GM21360 (cell line): ENCODE data around the gene KCTD13.
"Not testable (repeated sequence)": the region's sequence is repeated elsewhere in the genome, so short reads cannot be mapped to it uniquely, and the experiment has no call there.

ENCODE experiments used
- ATAC-seq: cut with Tn5 transposase; IDR thresholded peaks from one replicate; pipeline ENCODE4 v1.9.1; 2021; ENCODE audit warnings: mild to moderate bottlenecking, moderate library complexity; ENCODE audit not compliant: unreplicated experiment

The KCTD13 gene

GRCh38 chr16:29947897-29948296 is 21.9 kb upstream of the KCTD13 start:
- no peak for ATAC-seq

GRCh38 chr16:29943846-29944799 is 18.1 kb upstream of the KCTD13 start:
- ATAC-seq, result no peak

GRCh38 chr16:29940656-29941055 is 14.6 kb upstream of the KCTD13 start:
- ATAC-seq, result no peak

GRCh38 chr16:29931750-29932149 is 5.7 kb upstream of the KCTD13 start:
- ATAC-seq, result not testable (repeated sequence)

- ATAC-seq, result no peak
Observed at GRCh38 chr16:29927070-29927905, 1.3 kb upstream of the KCTD13 start.

GRCh38 chr16:29926711-29927052 is 656 bp upstream of the KCTD13 start:
- no peak for ATAC-seq

GRCh38 chr16:29925105-29925756 is 795 bp downstream of the KCTD13 start:
- no peak for ATAC-seq

GRCh38 chr16:29922986-29923501 is 3.0 kb downstream of the KCTD13 start:
- no peak for ATAC-seq

- no peak for ATAC-seq
Observed at GRCh38 chr16:29922326-29922725, 3.7 kb downstream of the KCTD13 start.

GRCh38 chr16:29921034-29921385 is 5.0 kb downstream of the KCTD13 start:
- no peak for ATAC-seq

- ATAC-seq, result no peak
Observed at GRCh38 chr16:29920288-29921033, 5.6 kb downstream of the KCTD13 start.

GRCh38 chr16:29916979-29917378 is 9.0 kb downstream of the KCTD13 start:
- no peak for ATAC-seq

- ATAC-seq, result no peak
Observed at GRCh38 chr16:29915590-29916247, 10.3 kb downstream of the KCTD13 start.

- no peak for ATAC-seq
Observed at GRCh38 chr16:29913514-29913913, 12.5 kb downstream of the KCTD13 start.

GRCh38 chr16:29912087-29912486 is 13.9 kb downstream of the KCTD13 start:
- ATAC-seq, result no peak

- ATAC-seq, result no peak
Observed at GRCh38 chr16:29911676-29912010, 14.4 kb downstream of the KCTD13 start.

GRCh38 chr16:29910819-29911675 is 15.0 kb downstream of the KCTD13 start:
- no peak for ATAC-seq

GRCh38 chr16:29909851-29910250 is 16.2 kb downstream of the KCTD13 start:
- ATAC-seq, result not testable (repeated sequence)

GRCh38 chr16:29909391-29909790 is 16.6 kb downstream of the KCTD13 start:
- no peak for ATAC-seq
